Measurements from ENCODE around the gene SPECC1L.
"Not testable (repeated sequence)": the region's sequence is repeated elsewhere in the genome, so short reads cannot be mapped to it uniquely, and the experiment has no call there.

SPECC1L gene, protein sequence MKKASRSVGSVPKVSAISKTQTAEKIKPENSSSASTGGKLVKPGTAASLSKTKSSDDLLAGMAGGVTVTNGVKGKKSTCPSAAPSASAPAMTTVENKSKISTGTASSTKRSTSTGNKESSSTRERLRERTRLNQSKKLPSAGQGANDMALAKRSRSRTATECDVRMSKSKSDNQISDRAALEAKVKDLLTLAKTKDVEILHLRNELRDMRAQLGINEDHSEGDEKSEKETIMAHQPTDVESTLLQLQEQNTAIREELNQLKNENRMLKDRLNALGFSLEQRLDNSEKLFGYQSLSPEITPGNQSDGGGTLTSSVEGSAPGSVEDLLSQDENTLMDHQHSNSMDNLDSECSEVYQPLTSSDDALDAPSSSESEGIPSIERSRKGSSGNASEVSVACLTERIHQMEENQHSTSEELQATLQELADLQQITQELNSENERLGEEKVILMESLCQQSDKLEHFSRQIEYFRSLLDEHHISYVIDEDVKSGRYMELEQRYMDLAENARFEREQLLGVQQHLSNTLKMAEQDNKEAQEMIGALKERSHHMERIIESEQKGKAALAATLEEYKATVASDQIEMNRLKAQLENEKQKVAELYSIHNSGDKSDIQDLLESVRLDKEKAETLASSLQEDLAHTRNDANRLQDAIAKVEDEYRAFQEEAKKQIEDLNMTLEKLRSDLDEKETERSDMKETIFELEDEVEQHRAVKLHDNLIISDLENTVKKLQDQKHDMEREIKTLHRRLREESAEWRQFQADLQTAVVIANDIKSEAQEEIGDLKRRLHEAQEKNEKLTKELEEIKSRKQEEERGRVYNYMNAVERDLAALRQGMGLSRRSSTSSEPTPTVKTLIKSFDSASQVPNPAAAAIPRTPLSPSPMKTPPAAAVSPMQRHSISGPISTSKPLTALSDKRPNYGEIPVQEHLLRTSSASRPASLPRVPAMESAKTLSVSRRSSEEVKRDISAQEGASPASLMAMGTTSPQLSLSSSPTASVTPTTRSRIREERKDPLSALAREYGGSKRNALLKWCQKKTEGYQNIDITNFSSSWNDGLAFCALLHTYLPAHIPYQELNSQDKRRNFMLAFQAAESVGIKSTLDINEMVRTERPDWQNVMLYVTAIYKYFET

DNA sequence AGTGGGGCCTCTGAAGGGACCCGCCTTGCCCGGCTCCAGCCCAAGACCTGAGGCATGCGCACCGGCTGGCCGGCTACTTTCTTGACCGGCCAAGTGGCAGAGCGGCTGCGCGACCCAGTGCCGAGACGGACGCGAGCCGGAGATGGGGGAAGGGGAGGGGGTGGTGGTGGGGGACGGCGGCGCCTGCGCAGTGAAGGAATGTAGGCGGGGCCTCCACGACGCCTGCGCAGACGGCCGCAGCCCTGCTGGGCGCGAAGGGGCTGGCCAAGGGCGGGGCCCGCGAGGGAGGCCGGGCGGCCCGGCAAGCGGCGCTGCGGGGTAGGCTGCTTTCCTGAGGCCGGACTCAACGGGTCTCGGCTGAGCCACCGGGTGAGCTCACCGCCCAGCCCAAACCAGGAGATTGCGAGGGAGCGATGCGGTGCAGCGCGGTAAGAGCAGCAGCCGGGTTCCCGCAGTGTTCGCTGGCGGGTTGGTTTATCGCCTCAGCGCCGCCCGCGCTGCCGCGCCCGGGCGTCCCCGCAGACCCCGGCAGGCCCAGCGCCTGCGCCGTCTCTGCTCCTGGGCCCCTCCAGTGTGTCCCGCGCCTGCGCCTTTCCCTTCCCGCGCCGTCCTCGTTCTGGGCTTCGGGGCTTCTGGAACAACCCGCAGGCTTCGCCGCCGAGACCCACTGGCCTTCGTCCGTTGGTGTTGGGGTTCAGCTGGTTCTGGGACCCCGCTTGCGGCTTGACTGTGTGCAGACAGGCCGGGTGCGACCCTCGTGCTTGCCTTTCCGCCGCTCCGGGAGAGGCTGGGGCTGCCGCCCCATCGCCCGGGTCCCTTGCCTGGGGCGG, at the start of gene SPECC1L:
Gene SPECC1L (plus strand): TSS at position 276 of the 830 bp plus-strand sequence. CDS start 31,401 bp downstream, outside the sequence.
- peak; percentile 94 to 97 for DNase-seq
- peak; percentile 95 for TF ChIP-seq POLR2A (IDR thresholded peaks at IDR 0.05; ENCODE audit: low read length)
- no peak for TF ChIP-seq GATA1 (IDR thresholded peaks at IDR 0.05; ENCODE audit: low read depth, low read length)

DNA sequence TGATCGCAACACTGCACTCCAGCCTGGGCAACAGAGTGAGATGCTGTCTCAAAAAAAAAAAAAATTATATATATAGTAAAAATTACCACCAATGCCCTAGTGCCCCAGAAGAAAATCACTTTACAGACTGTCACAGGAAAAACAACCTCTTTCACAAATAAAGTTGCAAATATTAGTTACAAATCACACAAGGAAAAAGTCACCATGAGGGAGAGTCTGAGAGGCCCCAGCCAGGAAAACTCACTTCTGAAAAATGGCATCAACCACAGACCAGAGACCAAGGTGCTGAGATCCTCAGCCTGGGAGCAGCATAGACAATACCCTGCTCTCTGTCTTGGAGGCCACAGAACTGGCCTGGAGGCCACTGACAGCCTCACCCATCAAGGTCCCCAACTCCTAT, 46.2 kb upstream of the SPECC1L start:
- TF ChIP-seq POLR2A (IDR thresholded peaks at IDR 0.05; ENCODE audit: low read length) (no peak), GATA1 (IDR thresholded peaks at IDR 0.05; ENCODE audit: low read depth, low read length) (no peak)
- DNase-seq, result no peak

DNA sequence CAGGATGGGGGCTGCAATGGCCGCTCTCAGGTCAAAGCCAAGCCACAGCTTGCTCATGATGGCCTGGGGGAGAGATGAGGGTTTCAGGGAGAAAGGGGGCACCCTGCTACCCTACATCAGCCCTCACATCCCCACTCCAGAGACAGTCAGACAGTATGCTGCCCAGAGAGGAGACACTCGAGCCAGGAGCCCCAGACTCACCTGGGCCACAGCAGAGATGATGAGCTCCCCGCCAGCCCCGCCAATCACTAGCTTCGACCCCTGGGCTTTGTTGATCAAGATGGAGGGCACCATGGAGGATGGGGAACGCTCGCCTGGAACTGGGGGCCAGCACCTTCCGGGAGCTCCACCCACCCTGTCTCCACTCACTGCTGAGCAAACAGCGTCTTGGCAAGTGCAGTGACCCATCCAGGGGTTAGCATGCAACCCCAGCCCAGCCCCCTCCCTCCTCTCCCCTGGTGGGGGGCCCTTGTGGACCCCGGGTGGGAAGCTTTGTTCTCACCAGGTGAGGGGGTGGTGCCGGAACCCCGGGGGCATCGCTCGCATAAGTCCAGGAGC, 45.5 kb upstream of the SPECC1L start:
- no peak for TF ChIP-seq POLR2A (IDR thresholded peaks at IDR 0.05; ENCODE audit: low read length)
- no peak for TF ChIP-seq GATA1 (IDR thresholded peaks at IDR 0.05; ENCODE audit: low read depth, low read length)
- no peak for DNase-seq

DNA sequence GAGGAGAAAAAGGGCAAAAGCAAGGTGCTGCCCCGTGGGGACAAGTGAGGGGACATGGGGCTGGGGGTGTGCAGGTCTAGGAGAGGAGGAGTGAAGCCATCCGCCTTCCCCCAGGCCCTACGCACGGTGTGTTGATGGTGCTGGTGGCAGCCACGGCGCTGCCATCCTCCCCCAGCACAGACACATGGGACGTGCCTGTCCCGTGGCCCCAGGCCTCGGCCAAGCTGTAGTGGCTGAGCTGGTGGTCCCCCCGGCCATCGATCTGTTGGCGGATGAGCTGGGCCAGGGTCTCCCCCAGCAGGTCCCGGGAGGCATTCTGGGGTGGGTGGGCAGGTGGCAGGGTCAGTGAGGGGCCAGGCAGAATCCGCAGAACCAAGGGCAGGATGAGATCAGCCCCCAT, 44.7 kb upstream of the SPECC1L start:
- DNase-seq, result no peak
- TF ChIP-seq GATA1 (IDR thresholded peaks at IDR 0.05; ENCODE audit: low read depth, low read length) (no peak), POLR2A (IDR thresholded peaks at IDR 0.05; ENCODE audit: low read length) (no peak)

DNA sequence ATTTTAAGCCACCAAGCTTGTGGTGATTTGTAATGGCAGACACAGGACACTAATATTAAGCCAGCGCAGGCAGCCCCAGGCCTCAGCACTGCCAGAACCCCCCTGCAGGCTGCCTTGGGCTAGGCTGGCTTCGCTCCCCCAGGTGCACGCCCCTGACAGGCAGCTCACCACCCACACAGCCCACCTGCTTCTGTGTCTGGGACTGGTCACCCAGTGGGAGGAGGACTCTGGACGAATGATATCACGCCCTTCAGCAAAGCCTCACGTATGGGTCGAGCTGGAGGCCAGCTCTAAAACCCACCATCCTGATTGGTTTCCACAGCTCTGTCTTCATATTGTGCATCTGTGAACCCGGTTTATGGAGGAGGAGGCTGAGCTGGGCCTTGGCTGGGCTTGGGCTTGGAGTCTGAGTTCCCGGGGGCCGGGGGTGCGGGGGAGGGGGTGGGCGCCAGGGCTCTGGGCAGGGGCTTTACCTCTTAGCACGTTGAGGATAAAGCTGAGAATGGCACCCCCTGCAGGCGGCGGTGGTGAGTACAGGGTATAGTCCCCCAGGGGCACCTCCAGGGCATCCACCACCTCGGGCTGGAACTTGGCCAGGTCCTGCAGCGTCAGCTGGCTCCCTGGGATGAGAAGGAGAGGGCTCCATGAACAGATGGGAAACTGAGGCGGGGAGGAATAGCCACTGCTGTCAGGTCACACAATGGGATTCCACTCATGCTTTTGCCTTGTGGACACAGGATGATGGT, 39.5 kb upstream of the SPECC1L start:
- DNase-seq, result peak; percentile 44 to 58
- TF ChIP-seq GATA1 (IDR thresholded peaks at IDR 0.05; ENCODE audit: low read depth, low read length) (no peak), POLR2A (IDR thresholded peaks at IDR 0.05; ENCODE audit: low read length) (no peak)

DNA sequence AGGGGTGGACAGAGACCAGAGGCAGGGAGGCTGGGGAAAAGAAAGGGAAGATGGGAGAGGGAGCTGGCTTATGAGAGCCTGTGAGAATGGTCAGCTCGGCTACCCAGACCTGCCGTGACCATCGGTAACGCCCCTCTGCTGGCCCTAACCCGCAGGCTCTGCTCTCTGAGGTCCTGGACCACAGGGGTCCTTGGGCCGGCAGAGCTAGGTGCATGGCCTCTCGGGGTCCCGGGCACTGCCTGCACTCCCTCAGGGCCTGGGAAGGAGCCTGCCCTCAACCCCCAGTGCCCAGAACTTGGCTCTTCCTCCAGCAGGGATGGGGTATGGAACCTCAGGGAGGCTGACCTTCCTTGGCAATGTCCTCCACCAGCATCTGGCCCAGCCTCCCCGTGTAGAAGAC, 38.9 kb upstream of the SPECC1L start:
- TF ChIP-seq POLR2A (IDR thresholded peaks at IDR 0.05; ENCODE audit: low read length), result no peak
- no peak for TF ChIP-seq GATA1 (IDR thresholded peaks at IDR 0.05; ENCODE audit: low read depth, low read length)
- DNase-seq, result no peak

DNA sequence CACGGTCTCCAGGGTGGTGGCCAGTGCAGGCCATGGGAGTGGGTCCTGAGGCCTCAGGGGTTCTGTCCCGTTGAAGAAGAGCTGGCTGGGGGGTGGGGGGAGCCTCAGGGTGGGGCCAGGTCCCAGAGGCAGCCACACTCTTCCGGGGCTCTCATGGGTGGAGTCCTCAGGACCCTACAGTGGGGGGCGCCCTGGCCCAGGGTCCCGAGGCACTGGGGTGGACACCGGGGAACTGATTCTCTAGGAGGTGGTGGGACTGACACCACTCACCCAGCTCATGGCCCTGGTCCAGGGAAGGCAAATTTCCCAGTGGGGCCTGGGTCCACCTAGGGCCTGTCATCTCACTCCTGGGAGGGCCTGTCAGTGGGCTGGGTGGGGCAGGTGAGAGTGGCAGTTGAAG, 38.5 kb upstream of the SPECC1L start:
- no peak for DNase-seq
- no peak for TF ChIP-seq GATA1 (IDR thresholded peaks at IDR 0.05; ENCODE audit: low read depth, low read length)
- no peak for TF ChIP-seq POLR2A (IDR thresholded peaks at IDR 0.05; ENCODE audit: low read length)

DNA sequence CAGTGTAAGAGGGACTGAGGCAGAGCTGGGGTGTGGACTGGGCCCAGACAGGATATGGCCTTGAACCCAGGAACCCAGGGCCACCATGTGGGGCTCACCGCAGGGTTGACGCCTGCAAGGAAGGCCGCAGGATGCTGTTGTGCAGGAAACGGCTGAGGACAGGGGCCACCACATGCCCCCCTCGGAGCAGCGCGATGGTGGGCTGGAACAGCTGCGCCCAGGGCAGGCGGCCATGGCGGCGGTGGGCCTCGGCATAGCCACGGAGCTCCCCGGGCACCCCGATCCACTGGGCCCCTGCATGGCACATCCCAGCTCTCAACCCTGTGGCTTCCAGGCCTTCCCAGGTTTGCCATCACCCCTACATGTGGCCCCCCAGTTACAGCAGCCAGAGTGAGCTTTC, 37.9 kb upstream of the SPECC1L start:
- no peak for DNase-seq
- TF ChIP-seq GATA1 (IDR thresholded peaks at IDR 0.05; ENCODE audit: low read depth, low read length), result no peak
- TF ChIP-seq POLR2A (IDR thresholded peaks at IDR 0.05; ENCODE audit: low read length), result no peak

DNA sequence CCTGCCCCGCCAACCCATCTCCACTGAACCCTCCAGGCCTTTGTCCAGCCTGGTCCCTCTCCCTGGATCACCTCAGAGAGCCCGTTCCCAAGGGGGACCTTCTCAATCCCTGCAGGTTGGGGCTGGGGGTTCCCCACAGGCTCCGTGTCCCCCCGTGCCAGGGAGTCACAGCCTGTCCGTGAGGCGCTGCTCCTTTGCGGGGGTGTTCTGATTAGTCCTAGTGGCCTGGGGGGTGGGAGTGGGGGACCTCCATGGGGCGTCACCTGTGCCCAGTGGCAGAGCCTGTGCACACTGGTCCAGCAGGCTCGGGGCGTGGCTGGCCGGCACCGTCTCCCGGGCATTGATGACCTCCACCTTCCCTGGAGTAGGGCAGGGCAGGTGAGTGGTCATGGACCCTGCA, 37.4 kb upstream of the SPECC1L start:
- no peak for DNase-seq
- TF ChIP-seq GATA1 (IDR thresholded peaks at IDR 0.05; ENCODE audit: low read depth, low read length) (no peak), POLR2A (IDR thresholded peaks at IDR 0.05; ENCODE audit: low read length) (no peak)

DNA sequence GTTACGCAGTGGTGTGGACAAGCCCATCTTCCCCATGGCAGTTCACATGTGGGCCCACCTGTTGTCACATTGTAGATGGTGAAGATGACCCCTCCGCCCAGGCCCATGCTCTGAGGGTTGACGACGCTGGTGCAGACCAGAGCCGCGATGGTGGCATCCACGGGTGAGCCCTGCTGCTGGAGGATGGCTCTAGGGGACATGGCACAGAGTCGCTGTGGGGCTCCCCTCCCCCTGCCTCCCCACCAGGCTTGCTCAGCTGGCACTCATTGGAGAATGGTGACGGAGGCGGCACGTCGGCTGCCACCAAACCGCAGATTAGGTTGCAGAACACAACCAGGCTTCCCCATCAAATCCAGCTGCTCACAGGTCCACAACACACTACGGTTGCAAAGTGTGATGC, 36.8 kb upstream of the SPECC1L start:
- TF ChIP-seq GATA1 (IDR thresholded peaks at IDR 0.05; ENCODE audit: low read depth, low read length) (no peak), POLR2A (IDR thresholded peaks at IDR 0.05; ENCODE audit: low read length) (no peak)
- no peak for DNase-seq

DNA sequence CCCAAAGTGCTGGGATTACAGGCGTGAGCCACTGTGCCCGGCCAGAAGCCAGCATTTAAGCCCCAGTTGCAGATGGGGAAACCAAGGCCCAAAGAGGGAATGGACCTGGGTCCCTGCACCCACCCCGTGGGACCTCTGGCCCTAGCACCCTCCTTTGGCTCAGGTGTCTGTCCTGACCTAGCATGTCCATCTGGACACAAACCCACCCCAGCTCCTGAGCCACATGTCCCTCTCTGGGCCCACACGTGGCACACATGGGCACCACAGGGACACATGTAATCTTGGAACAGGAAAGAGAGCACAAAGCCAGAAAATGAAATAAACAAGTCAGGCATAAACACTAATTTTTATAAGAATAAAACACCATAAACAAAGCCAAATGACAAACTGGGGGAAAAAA, 35.3 kb upstream of the SPECC1L start:
- no peak for DNase-seq
- TF ChIP-seq POLR2A (IDR thresholded peaks at IDR 0.05; ENCODE audit: low read length) (no peak), GATA1 (IDR thresholded peaks at IDR 0.05; ENCODE audit: low read depth, low read length) (no peak)

DNA sequence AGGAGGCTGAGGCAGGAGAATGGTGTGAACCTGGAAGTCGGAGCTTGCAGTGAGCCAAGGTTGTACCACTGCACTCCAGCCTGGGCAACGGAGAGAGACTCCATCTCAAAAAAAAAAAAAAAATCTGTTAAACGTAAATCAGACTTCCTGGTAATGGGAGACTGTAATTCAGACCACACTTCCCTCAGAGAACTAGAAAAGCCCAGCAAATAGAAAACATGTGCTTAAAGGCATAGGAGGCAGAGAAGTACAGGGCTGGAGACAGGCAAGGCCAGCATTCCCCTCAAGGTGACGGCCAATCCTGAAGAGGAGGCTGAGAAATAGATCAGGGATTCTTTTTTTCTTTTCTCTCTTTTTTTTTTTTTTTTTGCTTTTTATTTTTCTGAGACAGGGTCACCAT, 34.0 kb upstream of the SPECC1L start:
- DNase-seq, result no peak
- TF ChIP-seq POLR2A (IDR thresholded peaks at IDR 0.05; ENCODE audit: low read length) (no peak), GATA1 (IDR thresholded peaks at IDR 0.05; ENCODE audit: low read depth, low read length) (no peak)

DNA sequence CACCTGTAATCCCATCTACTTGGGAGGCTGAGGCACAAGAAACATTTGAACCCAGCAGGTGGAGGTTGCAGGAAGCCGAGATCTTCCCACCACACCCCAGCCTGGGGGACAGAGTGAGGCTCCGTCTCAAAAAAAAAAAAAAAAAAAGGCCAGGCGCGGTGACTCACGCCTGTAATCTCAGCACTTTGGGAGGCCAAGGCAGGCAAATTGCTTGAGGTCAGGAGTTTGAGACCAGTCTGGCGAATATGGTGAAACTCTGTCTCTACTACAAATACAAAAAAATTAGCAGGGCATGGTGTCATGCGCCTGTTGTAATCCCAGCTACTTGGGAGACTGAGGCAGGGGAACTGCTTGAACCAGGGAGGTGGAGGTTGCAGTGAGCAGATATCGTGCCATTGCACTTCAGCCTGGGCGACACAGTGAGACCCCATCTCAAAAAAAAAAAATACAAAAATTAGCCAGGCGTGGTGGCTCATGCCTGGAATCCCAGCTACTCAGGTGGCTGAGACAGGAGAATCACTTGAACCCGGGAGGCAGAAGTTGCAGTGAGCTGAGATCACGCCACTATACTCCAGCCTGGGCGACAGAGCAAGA, 32.4 kb upstream of the SPECC1L start:
- not testable (repeated sequence) for DNase-seq
